Stimulated activated effector memory CD8-positive, alpha-beta T cell treated with anti-CD3 and anti-CD28 coated beads, Interleukin-12 subunit alpha, Interleukin-12 subunit beta, amount 100 ng/mL, for 72 hours (primary cell): ENCODE data around the gene STIL.
"Not testable (repeated sequence)": the region's sequence is repeated elsewhere in the genome, so short reads cannot be mapped to it uniquely, and the experiment has no call there.

Experiments
- ATAC-seq: fragments of 150-1000 bp; cut with Tn5 transposase; 2 replicates; pipeline ENCODE4 v1.10.0; 2021
- DNase-seq, 2 donors: peaks; one replicate each; pipeline ENCODE4 v3.0.0; 2021 to 2022; ENCODE audit warnings: low spot score in 2 of 2
- H3K27ac Mint-ChIP-seq: one replicate; pipeline ENCODE4 v1.8.0; 2022; ENCODE audit warnings: mild to moderate bottlenecking, mixed read lengths
- H3K36me3 Mint-ChIP-seq: one replicate; pipeline ENCODE4 v1.8.0; 2022; ENCODE audit warnings: mild to moderate bottlenecking, mixed read lengths
- H3K4me1 Mint-ChIP-seq: one replicate; pipeline ENCODE4 v1.8.0; 2022; ENCODE audit warnings: mixed read lengths
- H3K4me3 Mint-ChIP-seq: one replicate; pipeline ENCODE4 v1.8.0; 2022; ENCODE audit warnings: mild to moderate bottlenecking, mixed read lengths
- H3K9me3 Mint-ChIP-seq: one replicate; pipeline ENCODE4 v1.8.0; 2022; ENCODE audit warnings: mixed read lengths

The STIL gene

DNA sequence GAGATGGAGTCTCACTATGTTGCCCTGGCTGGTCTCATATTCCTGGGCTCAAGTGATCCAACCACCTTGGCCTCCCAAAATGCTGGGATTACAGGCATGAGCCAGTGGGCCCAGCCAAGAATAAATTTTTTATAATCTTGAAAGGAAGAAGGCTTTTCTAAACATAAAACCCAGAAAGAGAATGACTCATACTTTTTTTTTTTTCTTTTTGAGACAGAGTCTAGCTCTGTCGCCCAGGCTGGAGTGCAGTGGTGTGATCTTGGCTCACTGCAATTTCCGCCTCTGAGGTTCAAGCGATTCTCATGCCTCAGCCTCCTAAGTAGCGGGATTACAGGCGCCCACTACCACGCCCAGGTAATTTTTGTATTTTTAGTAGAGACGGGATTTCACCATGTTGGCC is 38.1 kb downstream of the STIL start:
- peaks cover 50% of the 10 kb centered on the region for H3K36me3 Mint-ChIP-seq
- not testable (repeated sequence) for H3K4me3 Mint-ChIP-seq

DNA sequence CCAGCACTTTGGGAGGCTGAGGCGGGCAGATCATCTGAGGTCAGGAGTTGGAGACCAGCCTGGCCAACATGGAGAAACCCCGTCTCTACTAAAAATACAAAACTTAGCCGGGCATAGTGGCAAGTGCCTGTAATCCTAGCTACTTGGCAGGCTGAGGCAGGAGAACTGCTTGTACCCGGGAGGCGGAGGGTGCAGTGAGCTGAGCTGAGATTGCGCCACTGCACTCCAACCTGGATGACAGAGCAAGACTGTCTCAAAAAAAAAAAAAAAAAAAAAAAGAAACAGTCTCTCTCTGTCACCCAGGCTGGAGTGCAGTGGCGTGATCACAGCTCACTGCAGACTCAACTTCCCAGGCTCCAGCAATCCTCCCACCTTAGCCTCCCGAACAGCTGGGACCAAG is 48.4 kb downstream of the STIL start:
- not testable (repeated sequence) for H3K27ac Mint-ChIP-seq, H3K4me3 Mint-ChIP-seq, DNase-seq, H3K9me3 Mint-ChIP-seq, H3K4me1 Mint-ChIP-seq, ATAC-seq
- H3K36me3 Mint-ChIP-seq, result peaks cover 71% of the 10 kb centered on the region

More for the DNA sequence above, 38.1 kb downstream of the STIL start:
- not testable (repeated sequence) for ATAC-seq, H3K27ac Mint-ChIP-seq, H3K4me1 Mint-ChIP-seq, H3K9me3 Mint-ChIP-seq, DNase-seq

DNA sequence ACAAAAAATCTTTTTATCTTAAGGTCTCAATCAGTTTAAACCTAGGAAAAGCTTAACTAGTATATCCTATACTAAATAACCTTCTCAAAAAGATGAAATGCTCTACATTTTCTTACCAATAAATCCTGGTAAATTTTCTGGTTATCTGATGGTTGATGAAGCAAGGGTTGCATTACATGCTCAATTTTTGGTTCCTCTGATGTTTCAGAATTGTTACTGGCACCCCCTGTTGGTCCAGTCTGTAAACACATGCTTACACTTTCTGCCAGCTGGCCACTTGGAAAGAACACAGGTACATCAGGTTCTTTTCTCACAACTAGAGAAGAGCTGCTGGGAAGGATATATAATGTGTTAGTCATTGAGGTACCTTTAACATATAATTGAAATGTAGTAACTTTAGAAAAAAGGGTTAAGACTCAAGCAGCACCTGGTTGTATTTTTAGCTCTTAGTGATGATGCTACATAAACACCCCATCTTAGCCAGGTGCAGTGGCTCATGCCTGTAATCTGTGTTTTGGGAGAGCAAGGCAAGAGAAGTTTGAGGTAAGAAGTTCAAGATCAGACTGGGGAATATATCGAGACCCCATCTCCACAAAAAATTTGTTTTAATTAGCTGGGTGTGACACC is 51.0 kb downstream of the STIL start:
- H3K36me3 Mint-ChIP-seq, result peaks cover 60% of the 10 kb centered on the region
- DNase-seq (peak in 1 of 2 donors; percentile 53), ATAC-seq (no peak)
- no peak overlapping the region for H3K27ac Mint-ChIP-seq
- H3K4me1 Mint-ChIP-seq, result no peaks in the 10 kb centered on the region
- no peak overlapping the region for H3K4me3 Mint-ChIP-seq
- no peaks in the 10 kb centered on the region for H3K9me3 Mint-ChIP-seq

DNA sequence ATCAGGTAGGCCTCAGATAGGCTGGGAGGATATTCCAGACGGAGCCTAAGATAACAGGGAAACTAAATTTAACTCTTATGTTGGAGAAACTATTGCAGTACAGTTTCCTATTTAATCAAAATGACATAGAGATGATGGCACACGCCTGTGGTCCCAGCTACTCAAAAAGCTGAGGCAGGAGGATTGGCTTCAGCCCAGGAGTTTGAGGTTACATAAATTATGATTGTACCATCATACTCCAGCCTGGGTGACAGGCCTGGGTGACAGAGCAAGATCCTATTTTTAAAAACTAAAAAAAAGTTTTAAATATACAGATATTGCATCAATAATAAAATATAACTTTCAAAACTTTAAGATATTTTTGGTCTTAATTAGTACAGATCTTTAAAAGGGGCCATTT is 56.7 kb downstream of the STIL start:
- no peak overlapping the region for H3K27ac Mint-ChIP-seq
- H3K36me3 Mint-ChIP-seq, result peaks cover 32% of the 10 kb centered on the region
- H3K9me3 Mint-ChIP-seq, result no peaks in the 10 kb centered on the region
- H3K4me1 Mint-ChIP-seq, result no peaks in the 10 kb centered on the region
- no peak overlapping the region for H3K4me3 Mint-ChIP-seq
- ATAC-seq (no peak), DNase-seq (no peak)

DNA sequence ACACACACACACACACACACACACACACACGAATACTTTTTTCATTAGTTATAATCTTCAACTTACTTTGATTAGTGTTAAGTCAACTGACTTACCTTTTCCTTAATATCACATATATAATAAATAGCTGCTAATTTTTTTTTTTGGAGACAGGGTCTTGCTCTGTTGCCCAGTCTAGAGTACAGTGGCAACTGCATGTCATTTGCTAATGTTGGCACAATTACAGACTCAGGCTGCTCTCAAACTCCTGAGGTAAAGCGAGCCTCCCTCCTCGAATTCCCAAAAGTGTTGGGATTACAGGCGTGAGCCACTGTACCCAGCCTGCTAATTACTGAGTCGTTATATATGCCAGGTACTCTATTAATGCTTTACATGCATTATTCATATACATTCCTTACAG is 61.2 kb downstream of the STIL start:
- ATAC-seq (no peak), DNase-seq (no peak)
- H3K4me1 Mint-ChIP-seq, result no peaks in the 10 kb centered on the region
- no peaks in the 10 kb centered on the region for H3K9me3 Mint-ChIP-seq
- H3K27ac Mint-ChIP-seq, result no peak overlapping the region
- no peaks in the 10 kb centered on the region for H3K36me3 Mint-ChIP-seq
- H3K4me3 Mint-ChIP-seq, result no peak overlapping the region

DNA sequence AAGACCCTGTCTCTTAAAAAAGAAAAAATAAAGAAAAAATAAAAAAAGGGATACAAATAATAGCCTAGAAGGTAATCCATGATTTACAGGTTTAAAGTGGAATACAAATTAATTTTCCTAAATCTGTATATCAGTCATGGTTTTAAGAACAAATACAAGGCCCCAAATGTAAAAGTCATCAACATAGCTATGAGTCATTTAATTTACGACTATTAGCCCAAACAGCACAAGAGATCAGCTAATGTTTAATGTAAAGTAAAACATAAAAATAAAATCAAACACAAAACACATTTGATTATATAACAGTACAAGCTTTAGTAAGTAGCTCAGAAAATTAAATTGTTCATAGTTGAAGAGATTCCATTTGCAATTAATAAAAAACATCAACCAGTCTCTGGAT is 61.6 kb downstream of the STIL start:
- Mint-ChIP-seq H3K27ac (no peak overlapping the region), H3K4me3 (no peak overlapping the region), H3K4me1 (no peaks in the 10 kb centered on the region), H3K9me3 (no peaks in the 10 kb centered on the region), H3K36me3 (no peaks in the 10 kb centered on the region)
- ATAC-seq (no peak), DNase-seq (no peak)

DNA sequence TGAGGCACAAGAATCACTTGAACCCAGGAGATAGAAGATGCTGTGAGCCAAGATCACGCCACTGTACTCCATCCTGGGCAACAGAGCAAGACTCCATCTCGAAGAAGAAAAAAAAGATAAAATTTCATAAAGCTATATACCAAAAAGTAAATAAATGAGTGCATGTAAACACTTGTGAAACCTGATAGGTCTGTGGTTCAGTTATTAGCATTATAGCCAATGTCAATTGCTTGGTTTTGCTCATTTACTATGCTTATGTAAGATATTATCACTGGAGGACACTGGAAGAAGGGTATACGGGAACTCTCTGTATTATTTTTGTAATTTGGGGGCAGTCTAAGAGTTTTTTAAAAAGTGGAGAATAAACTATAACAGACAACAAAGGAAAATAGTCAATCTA is 64.2 kb downstream of the STIL start:
- DNase-seq (no peak), ATAC-seq (no peak)
- H3K4me3 Mint-ChIP-seq, result no peak overlapping the region
- H3K4me1 Mint-ChIP-seq, result no peaks in the 10 kb centered on the region
- H3K9me3 Mint-ChIP-seq, result no peaks in the 10 kb centered on the region
- no peaks in the 10 kb centered on the region for H3K36me3 Mint-ChIP-seq
- no peak overlapping the region for H3K27ac Mint-ChIP-seq

DNA sequence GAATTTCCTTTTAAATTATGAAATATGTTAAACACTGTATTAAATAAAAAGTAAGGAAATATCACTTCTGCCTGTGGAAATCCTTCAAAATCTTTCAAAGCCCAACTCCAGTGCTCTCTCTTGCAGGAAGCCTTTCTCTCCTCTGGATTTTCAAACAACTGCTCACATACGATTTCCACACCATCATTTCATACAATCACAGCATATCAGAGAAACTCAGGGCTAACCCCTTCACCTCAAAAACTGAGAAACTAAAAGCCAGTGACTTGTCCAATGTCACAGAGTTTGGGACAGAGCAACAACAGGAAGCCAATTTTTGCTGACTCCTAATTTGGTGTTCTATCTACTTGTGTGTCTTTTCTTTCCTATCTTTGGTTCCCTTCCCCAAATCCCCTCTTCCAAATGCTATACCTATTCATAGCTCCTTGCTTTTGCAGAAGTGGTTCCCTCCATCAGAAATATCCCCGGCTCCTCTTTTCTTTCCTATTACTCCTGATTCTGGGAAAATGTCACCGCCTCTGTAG is 69.5 kb downstream of the STIL start:
- no peak for DNase-seq
- Mint-ChIP-seq H3K27ac (no peak overlapping the region), H3K36me3 (no peaks in the 10 kb centered on the region), H3K4me3 (no peak overlapping the region), H3K9me3 (no peaks in the 10 kb centered on the region), H3K4me1 (peaks cover 2% of the 10 kb centered on the region)
- no peak for ATAC-seq

DNA sequence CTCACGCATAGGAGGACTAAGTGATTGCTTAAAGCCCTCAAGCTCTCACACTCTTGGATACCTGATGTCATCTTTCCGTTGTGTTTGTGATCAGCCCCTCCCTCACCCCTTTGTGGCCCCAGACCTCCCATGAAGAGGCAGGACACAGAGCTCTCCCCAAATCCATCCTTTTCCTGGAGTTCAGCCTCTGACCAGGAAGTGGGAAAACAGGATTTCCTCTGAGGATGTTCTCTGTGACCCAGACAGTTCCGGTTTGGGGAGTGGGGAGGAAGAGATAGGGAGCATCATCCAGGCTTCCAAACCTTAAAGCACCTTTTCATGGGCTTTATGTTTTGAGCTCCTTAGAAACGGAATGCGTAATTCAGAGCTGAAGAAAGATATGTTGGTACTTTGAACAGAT is 70.0 kb downstream of the STIL start:
- Mint-ChIP-seq H3K9me3 (no peaks in the 10 kb centered on the region), H3K36me3 (no peaks in the 10 kb centered on the region), H3K27ac (no peak overlapping the region), H3K4me3 (no peak overlapping the region), H3K4me1 (peaks cover 7% of the 10 kb centered on the region)
- DNase-seq (no peak), ATAC-seq (no peak)

DNA sequence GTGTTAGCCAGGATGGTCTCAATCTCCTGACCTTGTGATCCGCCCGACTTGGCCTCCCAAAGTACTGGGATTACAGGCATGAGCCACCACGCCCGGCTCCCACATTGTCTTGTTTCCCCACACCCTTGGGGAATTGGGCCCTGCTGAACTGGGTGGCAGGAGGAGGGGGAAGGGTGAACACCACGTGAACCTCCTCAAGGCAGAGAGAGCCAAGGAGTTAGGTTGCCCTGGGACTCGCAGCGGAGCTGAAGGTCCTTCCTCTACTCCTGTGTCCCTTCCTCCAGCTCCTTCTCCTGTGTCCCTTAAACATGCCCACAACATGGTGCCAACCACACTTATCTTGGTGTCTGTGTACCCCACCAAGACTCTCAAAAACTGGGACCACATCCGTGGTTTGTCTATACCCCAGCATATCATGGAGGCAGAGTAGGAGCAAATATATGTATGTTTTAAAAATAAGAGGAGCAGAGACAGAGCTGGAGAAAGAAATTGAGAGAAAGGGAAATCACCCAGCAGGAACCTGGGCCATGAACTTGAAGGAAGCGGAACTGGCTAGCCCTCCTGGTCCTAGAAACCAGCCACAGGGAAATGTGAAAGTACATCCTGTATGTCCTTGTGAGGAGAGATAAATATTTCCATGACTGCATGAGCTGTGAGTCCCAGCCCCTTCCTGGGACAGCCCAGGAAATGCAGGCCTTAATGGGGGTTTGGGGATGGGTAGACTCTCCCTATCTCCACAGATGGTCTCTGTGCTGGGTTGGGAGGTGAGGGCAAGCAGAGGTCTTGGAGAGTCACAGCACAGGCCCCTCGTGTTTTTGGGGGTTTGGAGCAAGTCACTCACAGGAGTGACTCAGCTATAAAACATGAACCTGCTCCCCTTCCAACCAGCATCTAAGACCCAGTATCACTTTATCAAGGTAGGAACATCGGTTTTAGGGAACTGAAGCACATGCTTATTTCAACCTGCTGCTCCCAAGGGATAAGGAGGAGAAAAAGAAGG is 72.5 kb downstream of the STIL start:
- Mint-ChIP-seq H3K27ac (no peak overlapping the region), H3K4me1 (peaks cover 7% of the 10 kb centered on the region), H3K9me3 (no peaks in the 10 kb centered on the region), H3K4me3 (no peak overlapping the region), H3K36me3 (no peaks in the 10 kb centered on the region)
- DNase-seq, result no peak
- no peak for ATAC-seq

DNA sequence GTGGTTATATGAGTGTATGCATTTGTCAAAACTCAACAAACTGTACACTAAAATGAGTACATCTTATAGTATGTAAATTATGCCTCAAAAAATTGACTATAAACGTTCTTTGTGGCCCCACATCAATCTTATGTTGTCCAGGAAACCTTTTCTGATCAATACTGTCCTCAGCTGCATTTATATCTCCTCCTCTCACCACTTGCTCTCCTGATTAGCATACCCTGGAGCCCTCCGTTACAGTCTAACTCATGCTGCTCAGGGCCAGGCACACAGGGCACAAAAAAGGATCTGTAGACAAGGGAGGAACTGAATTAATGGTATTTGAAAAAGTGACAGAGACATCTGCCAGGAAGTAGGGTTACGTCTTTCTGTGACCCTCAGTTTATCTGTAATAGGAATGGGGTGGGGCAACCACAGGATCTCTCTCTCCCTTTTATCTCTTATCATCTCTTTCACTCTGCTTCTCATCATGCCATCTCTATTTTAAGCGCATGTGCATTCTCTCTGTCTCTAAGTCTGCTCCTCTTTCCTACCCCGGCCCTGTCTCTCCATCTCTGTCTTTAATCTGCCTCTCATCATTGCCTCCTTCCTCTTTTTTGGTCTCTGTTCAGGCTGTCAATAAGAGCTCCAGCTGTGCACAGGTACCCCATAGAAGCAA is 74.9 kb downstream of the STIL start:
- DNase-seq (no peak), ATAC-seq (peak; percentile 28)
- Mint-ChIP-seq H3K4me3 (no peak overlapping the region), H3K4me1 (peaks cover 7% of the 10 kb centered on the region), H3K27ac (no peak overlapping the region), H3K36me3 (no peaks in the 10 kb centered on the region), H3K9me3 (no peaks in the 10 kb centered on the region)

DNA sequence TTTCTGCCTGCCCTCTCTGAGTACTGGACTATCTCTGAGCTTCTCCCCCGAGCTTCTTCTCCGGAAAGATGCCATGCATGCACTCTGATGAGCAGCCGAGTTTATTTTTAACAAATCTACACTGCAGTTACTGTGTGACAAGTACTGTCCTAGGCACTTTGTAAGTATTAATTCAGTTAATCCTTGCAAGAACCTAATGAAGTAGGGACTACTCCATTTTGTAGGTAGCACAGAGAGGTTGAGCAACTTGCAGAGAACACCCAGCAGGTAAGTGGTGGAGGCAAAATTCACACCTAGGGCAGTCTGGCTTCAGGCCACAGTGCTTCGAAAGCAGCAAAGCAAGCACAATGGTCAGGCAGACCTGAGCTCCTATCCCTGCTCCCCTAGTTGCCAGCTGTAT is 78.1 kb downstream of the STIL start:
- DNase-seq (no peak), ATAC-seq (no peak)
- H3K4me1 Mint-ChIP-seq, result peaks cover 25% of the 10 kb centered on the region
- no peak overlapping the region for H3K27ac Mint-ChIP-seq
- no peak overlapping the region for H3K4me3 Mint-ChIP-seq
- H3K36me3 Mint-ChIP-seq, result no peaks in the 10 kb centered on the region
- H3K9me3 Mint-ChIP-seq, result no peaks in the 10 kb centered on the region

DNA sequence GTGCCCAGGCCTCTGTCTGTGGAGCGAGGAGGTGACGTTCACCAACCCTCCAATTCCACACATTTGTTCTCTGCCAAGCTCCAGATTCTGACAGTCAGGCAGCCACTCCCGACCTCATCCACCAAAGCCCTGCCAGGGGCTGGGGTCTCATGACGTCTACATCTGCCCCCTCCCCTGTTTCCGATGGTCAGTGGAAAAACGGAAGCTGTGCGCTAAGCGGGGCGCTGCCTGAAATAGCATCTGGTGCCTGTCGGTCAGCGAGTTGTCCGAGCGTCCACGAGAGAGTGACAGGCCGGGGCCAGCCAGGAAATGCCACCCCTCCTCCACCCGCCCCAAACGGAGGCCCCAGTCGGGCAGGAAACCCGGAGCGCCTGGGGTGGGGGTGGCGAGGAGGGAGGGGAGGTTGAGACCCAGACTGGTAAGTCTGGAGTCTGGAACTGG is 78.7 kb downstream of the STIL start:
- DNase-seq, result no peak
- no peak for ATAC-seq
- Mint-ChIP-seq H3K9me3 (no peaks in the 10 kb centered on the region), H3K36me3 (no peaks in the 10 kb centered on the region), H3K4me1 (peaks cover 31% of the 10 kb centered on the region), H3K4me3 (no peak overlapping the region), H3K27ac (no peak overlapping the region)

DNA sequence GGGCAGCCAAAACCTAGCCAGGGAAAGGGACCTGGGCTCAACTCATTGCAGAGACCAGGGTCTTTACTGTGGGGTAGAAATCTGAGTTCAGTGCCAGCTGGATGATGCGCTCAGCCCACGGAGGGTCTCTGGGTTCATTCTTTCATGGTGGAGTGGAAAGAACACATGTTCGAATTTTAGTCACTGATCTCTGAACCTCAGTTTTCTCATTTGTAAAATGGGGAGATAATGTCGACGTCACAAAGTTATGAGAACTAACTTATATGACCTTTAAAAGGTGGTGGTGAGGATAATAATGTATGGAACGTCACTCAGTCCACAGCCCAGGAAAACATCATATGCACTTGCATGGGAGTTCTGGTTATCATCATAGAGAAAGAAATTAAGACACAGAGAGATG is 80.8 kb downstream of the STIL start:
- Mint-ChIP-seq H3K4me3 (no peak overlapping the region), H3K9me3 (no peaks in the 10 kb centered on the region), H3K4me1 (peaks cover 32% of the 10 kb centered on the region), H3K36me3 (no peaks in the 10 kb centered on the region), H3K27ac (no peak overlapping the region)
- DNase-seq (no peak), ATAC-seq (no peak)

DNA sequence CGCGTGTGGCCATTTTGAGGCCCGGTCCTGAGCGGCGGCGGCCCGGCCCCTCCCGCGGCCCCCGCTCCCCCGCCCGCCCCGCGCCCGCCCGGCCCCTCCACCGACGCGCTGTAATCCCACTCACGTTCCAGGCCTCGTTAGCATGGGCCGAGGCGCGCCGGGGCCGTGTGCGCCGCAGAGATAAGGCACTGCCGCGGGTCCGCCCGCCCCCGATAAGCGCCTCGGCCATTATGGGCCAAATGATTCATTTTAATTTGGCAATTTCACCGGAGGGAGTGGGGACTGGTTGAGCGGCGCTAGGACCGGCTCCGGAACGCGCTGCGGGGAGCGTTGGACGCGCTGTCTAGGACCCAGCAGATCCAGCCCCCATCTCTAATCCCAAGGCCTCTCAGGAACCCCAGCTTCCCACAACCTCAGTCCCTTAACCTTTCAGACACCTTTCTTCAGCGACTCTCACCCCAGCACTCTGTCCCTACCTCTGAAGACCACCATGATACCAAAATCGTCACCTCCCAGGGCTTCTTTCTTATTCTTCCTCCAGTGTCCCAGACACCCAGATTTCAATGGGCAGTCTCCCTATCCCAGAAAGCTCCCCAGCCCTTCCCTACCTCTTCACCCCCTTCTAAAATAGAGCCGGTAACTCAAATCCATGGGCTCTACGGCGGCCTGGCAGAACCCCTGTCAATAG is 81.6 kb downstream of the STIL start, which contains the start of gene TAL1:
Gene TAL1 (minus strand): TSS at position 39 of the 688 bp plus-strand sequence. CDS start 6,337 bp downstream, outside the sequence.
- Mint-ChIP-seq H3K27ac (peak within 1 kb of the TSS; percentile 16), H3K4me3 (peak within 1 kb of the TSS; percentile 74), H3K9me3 (no peaks in the 10 kb centered on the region), H3K4me1 (peaks cover 32% of the 10 kb centered on the region), H3K36me3 (no peaks in the 10 kb centered on the region)
- no peak for DNase-seq
- peak; percentile 14 for ATAC-seq
